SJSA1 (cell line): ENCODE data around the gene NID1. TPM values are rescaled to one million over a fixed set of nuclear protein-coding genes. Genes with fewer than 3 reads are reported as not detected.
"Not testable (repeated sequence)": the region's sequence is repeated elsewhere in the genome, so short reads cannot be mapped to it uniquely, and the experiment has no call there.

Experiments used
- DNase-seq, 2 experiments: peaks; one replicate each; pipeline ENCODE4 v3.0.0-alpha.2; 2015 to 2020; ENCODE audit warnings: low spot score in 2 of 2, low read depth in 1 of 2
- H3K27ac ChIP-seq: fragments of 250-450 bp; sonication (Bioruptor Pico); 2 replicates; pipeline ENCODE4 v1.5.1; 2020; ENCODE audit warnings: mild to moderate bottlenecking, moderate library complexity
- H3K27me3 ChIP-seq: fragments of 250-450 bp; sonication (Bioruptor Pico); replicated peaks from 2 replicates; pipeline ENCODE4 v1.5.1; 2020; ENCODE audit warnings: mild to moderate bottlenecking, moderate library complexity
- H3K36me3 ChIP-seq: fragments of 250-450 bp; sonication (Bioruptor Pico); 2 replicates; pipeline ENCODE4 v1.5.1; 2020; ENCODE audit warnings: mild to moderate bottlenecking
- H3K4me1 ChIP-seq: fragments of 250-450 bp; sonication (Bioruptor Pico); replicated peaks from 2 replicates; pipeline ENCODE4 v1.6.1; 2021; ENCODE audit warnings: mild to moderate bottlenecking
- H3K4me3 ChIP-seq: fragments of 250-450 bp; sonication (Bioruptor Pico); 2 replicates; pipeline ENCODE4 v1.5.1; 2020; ENCODE audit warnings: mild to moderate bottlenecking
- H3K9me3 ChIP-seq: fragments of 250-450 bp; sonication (Bioruptor Pico); replicated peaks from 2 replicates; pipeline ENCODE4 v1.5.1; 2020; ENCODE audit warnings: mild to moderate bottlenecking
- total RNA-seq: library from RNA; depleted of rRNA; stranded (reverse); fragments of >200 nt; shearing (Covaris generic); gene quantifications from 2 replicates; pipeline ENCODE4 v1.2.3, GENCODE V29; 2014

NID1 gene
- total RNA-seq, 1 experiment from 2014 or later = 47.7 TPM

DNA sequence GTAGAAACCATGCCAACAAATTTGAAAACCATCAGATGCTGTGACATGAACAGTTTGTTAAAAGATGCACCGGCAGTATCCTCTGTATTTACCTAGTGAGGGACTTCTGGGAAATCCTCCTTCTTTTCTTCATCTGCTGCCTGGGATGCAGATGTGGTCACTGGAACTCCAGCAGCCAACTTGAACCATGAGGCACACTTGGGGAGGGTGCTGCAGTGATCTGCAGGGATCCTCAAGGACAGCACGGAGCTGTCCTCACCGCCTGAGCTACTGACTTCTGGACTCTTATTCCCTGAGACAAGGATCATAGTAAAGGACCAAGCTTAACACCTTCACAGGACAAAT is 19.5 kb upstream of the NID1 start:
- no peaks in the 10 kb centered on the region for H3K36me3 ChIP-seq
- no peaks in the 10 kb centered on the region for H3K9me3 ChIP-seq
- H3K27ac ChIP-seq = no peak overlapping the region
- DNase-seq = no peak
- H3K4me1 ChIP-seq = peaks cover 4% of the 10 kb centered on the region
- no peaks in the 10 kb centered on the region for H3K27me3 ChIP-seq
- H3K4me3 ChIP-seq = no peak overlapping the region

GRCh38 chr1:236083650-236084385 is 18.9 kb upstream of the NID1 start:
- Histone ChIP-seq H3K4me1 (no peaks in the 10 kb centered on the region; the same call in 1 of the 2 replicates), H3K27ac (no peak overlapping the region), H3K9me3 (no peaks in the 10 kb centered on the region), H3K4me3 (no peak overlapping the region), H3K27me3 (no peaks in the 10 kb centered on the region), H3K36me3 (no peaks in the 10 kb centered on the region)
- DNase-seq = no peak

GRCh38 chr1:236082526-236082925 is 17.6 kb upstream of the NID1 start:
- H3K4me3 ChIP-seq = no peak overlapping the region
- H3K4me1 ChIP-seq = no peaks in the 10 kb centered on the region; the same call in 1 of the 2 replicates
- H3K36me3 ChIP-seq = no peaks in the 10 kb centered on the region
- DNase-seq = no peak
- no peaks in the 10 kb centered on the region for H3K27me3 ChIP-seq
- no peak overlapping the region for H3K27ac ChIP-seq
- no peaks in the 10 kb centered on the region for H3K9me3 ChIP-seq

GRCh38 chr1:236081546-236082227 is 16.8 kb upstream of the NID1 start:
- no peaks in the 10 kb centered on the region for H3K27me3 ChIP-seq
- no peaks in the 10 kb centered on the region for H3K36me3 ChIP-seq
- H3K4me3 ChIP-seq = no peak overlapping the region
- H3K27ac ChIP-seq = no peak overlapping the region
- H3K4me1 ChIP-seq = no peaks in the 10 kb centered on the region; the same call in 1 of the 2 replicates
- no peak for DNase-seq
- no peaks in the 10 kb centered on the region for H3K9me3 ChIP-seq

DNA sequence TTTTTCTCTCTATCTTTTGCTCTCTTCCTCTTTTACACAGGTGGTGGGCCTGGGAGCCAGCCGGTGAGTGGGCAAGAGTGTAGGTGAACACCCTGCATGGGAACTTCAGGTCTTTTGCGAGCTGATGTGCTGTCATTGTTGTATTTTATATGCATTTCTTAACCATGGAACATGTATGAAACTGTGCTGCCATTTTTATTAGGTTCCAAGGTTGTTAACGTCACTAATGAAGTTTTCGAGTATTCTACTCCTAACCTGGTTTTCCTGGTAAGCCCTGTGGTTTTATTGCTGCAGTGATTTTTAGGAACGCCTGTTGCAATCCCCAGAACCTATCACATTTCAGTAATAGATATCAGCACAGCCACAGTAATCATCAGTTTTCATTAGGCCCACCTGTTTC is 14.8 kb upstream of the NID1 start:
- no peak for DNase-seq
- no peak overlapping the region for H3K27ac ChIP-seq
- no peak overlapping the region for H3K4me3 ChIP-seq
- H3K27me3 ChIP-seq = no peaks in the 10 kb centered on the region
- no peaks in the 10 kb centered on the region for H3K9me3 ChIP-seq
- no peaks in the 10 kb centered on the region for H3K36me3 ChIP-seq
- no peaks in the 10 kb centered on the region; the same call in 1 of the 2 replicates for H3K4me1 ChIP-seq

DNA sequence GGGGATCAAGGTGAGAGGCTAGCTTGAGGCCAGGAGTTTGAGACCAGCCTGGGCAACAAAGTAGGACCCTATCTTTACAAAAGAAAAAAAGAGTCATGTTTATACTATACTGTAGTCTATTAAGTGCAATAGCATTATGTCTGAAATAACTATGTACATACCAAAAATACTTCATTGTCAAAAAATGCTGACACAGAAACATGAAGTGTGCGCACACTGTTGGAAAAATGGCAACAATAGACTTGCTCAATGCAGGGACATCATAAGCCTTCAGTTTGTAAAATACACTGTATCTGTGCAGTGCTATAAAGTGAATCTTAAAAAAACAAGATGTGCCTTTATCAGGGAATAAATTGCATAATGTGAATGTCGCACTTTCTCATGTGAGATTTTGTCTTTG is 14.1 kb upstream of the NID1 start:
- no peak for DNase-seq
- H3K4me1 ChIP-seq = no peaks in the 10 kb centered on the region; the same call in 1 of the 2 replicates
- no peaks in the 10 kb centered on the region for H3K27me3 ChIP-seq
- H3K9me3 ChIP-seq = no peaks in the 10 kb centered on the region
- no peaks in the 10 kb centered on the region for H3K36me3 ChIP-seq
- H3K4me3 ChIP-seq = no peak overlapping the region
- H3K27ac ChIP-seq = no peak overlapping the region

GRCh38 chr1:236078077-236078476 is 13.2 kb upstream of the NID1 start:
- not testable (repeated sequence) for DNase-seq

GRCh38 chr1:236075848-236076247 is 11.0 kb upstream of the NID1 start:
- H3K4me3 ChIP-seq = no peak overlapping the region
- H3K27me3 ChIP-seq = no peaks in the 10 kb centered on the region
- H3K4me1 ChIP-seq = no peaks in the 10 kb centered on the region
- H3K27ac ChIP-seq = no peak overlapping the region
- no peaks in the 10 kb centered on the region for H3K36me3 ChIP-seq
- DNase-seq = no peak
- no peaks in the 10 kb centered on the region for H3K9me3 ChIP-seq

More at GRCh38 chr1:236078077-236078476, 13.2 kb upstream of the NID1 start:
- not testable (repeated sequence) for H3K27me3 ChIP-seq, H3K27ac ChIP-seq, H3K36me3 ChIP-seq, H3K4me3 ChIP-seq, H3K9me3 ChIP-seq, H3K4me1 ChIP-seq

GRCh38 chr1:236073307-236073897 is 8.5 kb upstream of the NID1 start:
- Histone ChIP-seq H3K27me3 (no peaks in the 10 kb centered on the region), H3K27ac (no peak overlapping the region)

GRCh38 chr1:236072001-236072400 is 7.1 kb upstream of the NID1 start:
- DNase-seq = no peak
- no peaks in the 10 kb centered on the region for H3K4me1 ChIP-seq
- H3K27ac ChIP-seq = no peak overlapping the region
- no peak overlapping the region for H3K4me3 ChIP-seq
- H3K9me3 ChIP-seq = no peaks in the 10 kb centered on the region
- H3K36me3 ChIP-seq = no peaks in the 10 kb centered on the region
- H3K27me3 ChIP-seq = no peaks in the 10 kb centered on the region

More at GRCh38 chr1:236073307-236073897, 8.5 kb upstream of the NID1 start:
- Histone ChIP-seq H3K9me3 (no peaks in the 10 kb centered on the region), H3K4me3 (no peak overlapping the region), H3K4me1 (no peaks in the 10 kb centered on the region), H3K36me3 (no peaks in the 10 kb centered on the region)
- no peak for DNase-seq

GRCh38 chr1:236070753-236071152 is 5.9 kb upstream of the NID1 start:
- Histone ChIP-seq H3K9me3 (no peaks in the 10 kb centered on the region), H3K27ac (no peak overlapping the region), H3K4me3 (no peak overlapping the region), H3K36me3 (no peaks in the 10 kb centered on the region), H3K4me1 (no peaks in the 10 kb centered on the region), H3K27me3 (no peaks in the 10 kb centered on the region)
- DNase-seq = no peak

GRCh38 chr1:236069796-236070195 is 4.9 kb upstream of the NID1 start:
- Histone ChIP-seq H3K9me3 (no peaks in the 10 kb centered on the region), H3K4me1 (peaks cover 4% of the 10 kb centered on the region), H3K4me3 (no peak overlapping the region), H3K27ac (no peak overlapping the region), H3K36me3 (no peaks in the 10 kb centered on the region), H3K27me3 (no peaks in the 10 kb centered on the region)
- DNase-seq = no peak

DNA sequence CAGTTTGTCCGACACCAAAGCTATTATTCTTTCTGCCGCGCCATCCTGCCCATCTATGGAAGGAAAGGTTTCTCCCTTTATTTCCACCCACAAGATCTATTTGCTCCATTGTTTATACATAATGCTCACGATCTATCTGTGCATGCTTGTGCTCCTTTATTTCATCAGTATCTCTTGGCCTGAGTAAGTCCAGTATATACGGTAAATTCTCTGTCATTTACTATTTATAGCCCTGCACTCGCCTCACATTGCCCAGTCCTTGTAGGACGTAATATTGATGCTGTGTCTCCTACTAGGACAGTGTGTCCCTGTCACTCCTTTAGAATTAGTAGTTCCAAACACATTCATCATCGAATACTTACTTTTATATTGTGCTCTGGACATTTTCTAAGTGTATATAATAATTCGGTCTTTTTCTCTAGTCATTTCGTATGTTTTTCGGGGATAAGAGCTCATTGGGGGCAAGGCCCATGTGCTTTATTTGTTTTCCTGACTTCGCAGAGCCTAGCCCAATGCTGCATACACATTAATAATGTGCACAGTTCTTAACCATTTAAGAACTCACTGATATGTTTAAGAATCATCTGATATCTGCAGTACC is 3.1 kb upstream of the NID1 start:
- peaks cover 11% of the 10 kb centered on the region for H3K4me1 ChIP-seq
- no peak overlapping the region for H3K27ac ChIP-seq
- H3K27me3 ChIP-seq = no peaks in the 10 kb centered on the region
- no peaks in the 10 kb centered on the region; the same call in 1 of the 2 replicates for H3K36me3 ChIP-seq
- no peaks in the 10 kb centered on the region for H3K9me3 ChIP-seq
- H3K4me3 ChIP-seq = no peak overlapping the region
- peak in 1 of 2 experiments; percentile 27 for DNase-seq
